ENCODE results near the gene TFCP2.
"Not testable (repeated sequence)": the region's sequence is repeated elsewhere in the genome, so short reads cannot be mapped to it uniquely, and the experiment has no call there.

The TFCP2 gene

GRCh38 chr12:51080136-51080535 is 92.8 kb downstream of the TFCP2 start:
- no peak for DNase-seq (ENCODE audit: low spot score)

DNA sequence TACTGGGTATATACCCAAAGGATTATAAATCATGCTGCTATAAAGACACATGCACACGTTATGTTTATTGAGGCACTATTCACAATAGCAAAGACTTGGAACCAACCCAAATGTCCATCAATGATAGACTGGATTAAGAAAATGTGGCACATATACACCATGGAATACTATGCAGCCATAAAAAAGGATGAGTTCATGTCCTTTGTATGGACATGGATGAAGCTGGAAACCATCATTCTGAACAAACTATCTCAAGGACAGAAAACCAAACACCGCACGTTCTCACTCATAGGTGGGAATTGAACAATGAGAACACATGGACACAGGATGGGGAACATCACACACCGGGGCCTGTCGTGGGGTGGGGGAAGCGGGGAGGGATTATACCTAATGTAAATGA is 94.1 kb downstream of the TFCP2 start:
- DNase-seq (ENCODE audit: low spot score) = not testable (repeated sequence)

GRCh38 chr12:51078346-51078745 is 94.6 kb downstream of the TFCP2 start:
- not testable (repeated sequence) for DNase-seq (ENCODE audit: low spot score)

DNA sequence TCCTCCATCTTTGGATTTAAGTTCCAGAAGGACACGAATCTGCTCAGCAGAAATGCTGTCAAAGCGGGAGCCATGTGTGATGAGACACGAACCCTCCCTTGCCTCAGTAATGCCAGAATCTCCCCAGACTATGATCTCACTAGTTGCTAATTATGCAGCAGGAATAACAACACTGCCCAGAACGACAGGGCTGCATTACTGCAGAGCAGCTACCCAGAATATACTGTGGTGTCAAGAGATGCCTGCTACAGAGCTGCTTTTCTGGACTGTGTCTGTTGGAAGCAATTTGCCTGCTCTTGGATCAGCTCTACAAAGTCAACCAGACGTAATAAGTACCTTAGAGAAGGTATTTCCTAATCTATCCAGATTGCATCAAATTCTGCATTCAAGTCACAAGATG is 95.0 kb downstream of the TFCP2 start:
- DNase-seq (ENCODE audit: low spot score) = no peak

- DNase-seq (ENCODE audit: low spot score) = no peak
Observed at GRCh38 chr12:51076236-51076930, 96.6 kb downstream of the TFCP2 start.

DNA sequence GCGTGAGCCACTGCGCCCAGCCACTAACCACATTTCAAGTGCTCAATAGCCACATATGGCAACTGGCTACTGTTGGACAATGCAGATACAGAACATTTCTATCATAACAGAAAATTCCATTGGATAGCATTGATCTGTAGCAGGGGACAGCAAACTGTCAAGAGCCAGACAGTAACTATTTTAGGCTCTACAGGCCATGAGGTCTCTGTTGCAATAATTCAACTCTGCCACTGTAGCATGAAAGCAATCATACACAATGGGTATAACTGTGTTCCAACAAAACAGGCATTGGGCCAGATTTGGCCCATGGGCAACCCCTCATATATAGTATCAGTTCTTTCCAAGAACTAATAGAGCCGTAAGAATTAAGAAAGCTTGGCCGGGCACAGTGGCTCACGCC is 97.5 kb downstream of the TFCP2 start:
- DNase-seq (ENCODE audit: low spot score) = no peak

- DNase-seq (ENCODE audit: low spot score) = no peak
Observed at GRCh38 chr12:51071663-51072062, 101.3 kb downstream of the TFCP2 start.

DNA sequence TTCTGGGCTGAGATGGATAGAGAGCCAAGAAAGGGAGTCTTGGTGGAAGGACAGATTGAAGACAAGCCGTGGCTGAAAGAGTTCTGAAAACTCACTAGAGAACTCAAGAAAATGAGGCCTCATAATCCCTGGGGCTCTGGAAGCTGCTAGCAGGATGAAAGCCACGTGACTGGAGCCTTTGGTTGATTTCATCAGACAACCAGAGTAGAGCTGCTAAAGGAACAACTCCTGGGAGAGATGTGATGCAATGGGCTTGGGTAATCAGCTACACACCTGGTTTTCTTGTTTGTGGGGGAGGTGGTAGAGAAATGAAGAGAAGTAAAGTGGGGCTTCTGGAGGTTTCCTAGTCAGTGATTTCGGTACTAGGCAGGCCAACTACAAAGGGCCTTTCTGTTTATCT is 102.9 kb downstream of the TFCP2 start:
- DNase-seq (ENCODE audit: low spot score) = no peak

DNA sequence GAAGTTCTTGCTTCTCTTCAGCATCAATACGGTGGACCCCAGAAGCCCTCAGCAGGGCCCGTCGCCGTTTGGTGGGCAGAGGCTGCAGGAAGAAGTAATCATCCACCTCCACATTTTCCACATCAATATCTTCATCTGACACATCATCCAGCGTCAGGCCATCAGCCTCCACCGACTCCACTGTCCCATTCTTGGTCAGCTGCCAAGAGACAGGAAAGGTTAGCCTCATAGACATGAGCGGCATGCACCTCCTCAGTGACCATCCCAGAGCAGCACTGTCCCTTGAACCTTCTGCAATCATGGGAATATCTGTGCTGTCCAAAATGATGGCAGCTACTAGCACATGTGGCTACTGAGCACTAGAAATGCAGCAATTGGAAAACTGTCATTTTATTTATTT is 105.2 kb downstream of the TFCP2 start:
- DNase-seq (ENCODE audit: low spot score) = no peak

DNA sequence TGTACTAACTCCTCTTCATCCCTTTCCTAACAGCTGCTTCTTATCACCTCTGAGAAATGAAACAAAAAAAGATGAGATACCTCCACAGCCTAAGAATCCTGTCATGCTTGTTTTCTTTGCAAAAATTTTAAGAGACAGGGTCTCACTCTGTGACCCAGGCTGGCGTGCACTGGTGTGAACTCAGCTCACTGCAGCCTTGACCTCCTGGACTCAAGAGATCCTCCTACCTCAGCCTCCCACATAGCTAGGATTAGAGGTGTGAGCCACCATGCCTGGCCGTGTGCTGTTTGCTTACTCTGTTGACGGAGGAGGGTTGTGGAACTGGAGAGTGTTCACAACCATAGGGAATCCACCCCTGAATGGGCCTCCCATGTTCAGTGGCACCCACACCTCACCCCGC is 105.7 kb downstream of the TFCP2 start:
- DNase-seq (ENCODE audit: low spot score) = no peak

DNA sequence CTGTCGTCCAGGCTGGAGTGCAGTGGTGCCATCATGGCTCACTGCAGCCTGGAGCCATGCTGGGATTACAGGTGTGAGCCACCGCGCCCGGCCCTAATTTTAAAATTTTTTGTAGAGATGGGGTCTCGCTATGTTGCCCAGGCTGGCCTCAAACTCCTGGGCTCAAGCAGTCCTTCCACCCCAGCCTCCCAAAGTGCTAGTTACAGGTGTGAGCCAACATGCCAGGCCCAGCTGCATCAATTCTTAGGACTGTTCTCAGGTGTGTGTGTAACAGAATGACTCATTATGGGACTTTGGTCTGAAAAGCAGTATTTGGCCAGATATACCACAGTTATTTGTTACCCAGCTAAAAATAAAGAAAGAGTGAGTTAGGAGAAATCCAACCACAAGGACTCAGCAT is 107.4 kb downstream of the TFCP2 start:
- DNase-seq (ENCODE audit: low spot score) = no peak

- DNase-seq (ENCODE audit: low spot score) = no peak
Observed at GRCh38 chr12:51062631-51063397, 110.1 kb downstream of the TFCP2 start.

- no peak for DNase-seq (ENCODE audit: low spot score)
Observed at GRCh38 chr12:51059086-51059485, 113.8 kb downstream of the TFCP2 start.

- DNase-seq (ENCODE audit: low spot score) = no peak
Observed at GRCh38 chr12:51056242-51056641, 116.7 kb downstream of the TFCP2 start.

DNA sequence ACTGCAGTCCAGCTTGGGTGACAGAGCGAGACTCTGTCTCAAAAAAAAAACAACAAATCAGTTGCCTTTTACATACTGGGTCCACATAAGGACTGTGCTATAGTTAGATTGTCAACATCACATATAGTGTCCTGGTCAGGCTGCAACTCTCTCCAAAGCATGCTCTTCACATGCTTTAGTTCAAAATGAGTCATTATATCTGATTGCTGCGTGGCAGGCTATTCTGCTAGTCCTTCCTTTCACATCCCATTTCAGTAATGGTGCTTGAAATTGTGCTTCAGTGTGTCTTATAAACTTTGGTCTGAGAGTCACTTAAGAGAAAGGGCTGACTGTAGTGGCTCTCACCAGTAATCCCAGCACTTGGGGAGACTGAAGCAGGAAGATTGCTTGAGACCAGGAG is 117.9 kb downstream of the TFCP2 start:
- DNase-seq (ENCODE audit: low spot score) = no peak

- DNase-seq (ENCODE audit: low spot score) = no peak
Observed at GRCh38 chr12:51051787-51052186, 121.1 kb downstream of the TFCP2 start.

DNA sequence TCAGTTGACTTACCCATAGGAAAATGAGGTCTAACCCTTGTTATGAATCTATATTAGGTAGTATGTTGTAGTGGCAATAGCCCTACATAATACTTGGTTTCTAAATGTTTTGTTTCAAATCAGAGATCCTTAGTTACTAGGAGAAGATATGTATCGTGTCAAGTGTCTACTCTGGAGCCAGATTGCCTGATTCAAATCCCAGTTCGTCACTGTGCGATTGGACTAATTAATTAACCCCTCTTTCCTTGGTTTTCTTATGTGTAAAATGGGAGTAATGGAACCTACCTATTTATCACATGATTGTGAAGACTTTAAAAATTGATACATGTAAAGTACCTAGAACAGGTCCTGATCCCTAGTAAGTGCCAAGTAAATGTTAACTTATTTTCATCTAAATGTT is 123.4 kb downstream of the TFCP2 start:
- DNase-seq (ENCODE audit: low spot score) = no peak

DNA sequence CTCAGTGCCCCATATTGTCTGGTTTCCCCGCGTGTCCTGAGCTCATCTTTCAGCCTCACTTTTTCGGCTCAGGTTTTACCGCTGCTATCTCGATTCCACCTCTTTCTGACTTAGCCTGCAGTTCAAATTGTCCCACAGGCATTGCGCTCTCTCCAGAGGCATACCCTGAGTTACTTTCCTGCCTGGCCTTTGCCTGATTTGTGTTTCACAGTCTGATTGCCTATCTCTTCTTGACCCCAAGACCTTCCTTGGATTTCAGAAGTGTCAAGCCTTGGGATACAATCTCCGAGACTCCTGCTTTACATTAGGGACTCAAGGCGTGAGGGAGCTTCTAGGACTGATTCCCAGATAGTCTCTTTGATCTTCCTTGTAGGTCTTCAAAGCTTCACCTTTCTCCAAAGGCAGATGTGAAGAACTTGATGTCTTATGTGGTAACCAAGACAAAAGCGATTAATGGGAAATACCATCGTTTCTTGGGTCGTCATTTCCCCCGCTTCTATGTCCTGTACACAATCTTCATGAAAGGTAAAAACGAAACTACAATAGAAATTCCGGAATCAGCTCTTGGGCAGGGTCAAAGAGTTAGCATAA is 124.2 kb downstream of the TFCP2 start:
- DNase-seq (ENCODE audit: low spot score) = peak; percentile 17

DNA sequence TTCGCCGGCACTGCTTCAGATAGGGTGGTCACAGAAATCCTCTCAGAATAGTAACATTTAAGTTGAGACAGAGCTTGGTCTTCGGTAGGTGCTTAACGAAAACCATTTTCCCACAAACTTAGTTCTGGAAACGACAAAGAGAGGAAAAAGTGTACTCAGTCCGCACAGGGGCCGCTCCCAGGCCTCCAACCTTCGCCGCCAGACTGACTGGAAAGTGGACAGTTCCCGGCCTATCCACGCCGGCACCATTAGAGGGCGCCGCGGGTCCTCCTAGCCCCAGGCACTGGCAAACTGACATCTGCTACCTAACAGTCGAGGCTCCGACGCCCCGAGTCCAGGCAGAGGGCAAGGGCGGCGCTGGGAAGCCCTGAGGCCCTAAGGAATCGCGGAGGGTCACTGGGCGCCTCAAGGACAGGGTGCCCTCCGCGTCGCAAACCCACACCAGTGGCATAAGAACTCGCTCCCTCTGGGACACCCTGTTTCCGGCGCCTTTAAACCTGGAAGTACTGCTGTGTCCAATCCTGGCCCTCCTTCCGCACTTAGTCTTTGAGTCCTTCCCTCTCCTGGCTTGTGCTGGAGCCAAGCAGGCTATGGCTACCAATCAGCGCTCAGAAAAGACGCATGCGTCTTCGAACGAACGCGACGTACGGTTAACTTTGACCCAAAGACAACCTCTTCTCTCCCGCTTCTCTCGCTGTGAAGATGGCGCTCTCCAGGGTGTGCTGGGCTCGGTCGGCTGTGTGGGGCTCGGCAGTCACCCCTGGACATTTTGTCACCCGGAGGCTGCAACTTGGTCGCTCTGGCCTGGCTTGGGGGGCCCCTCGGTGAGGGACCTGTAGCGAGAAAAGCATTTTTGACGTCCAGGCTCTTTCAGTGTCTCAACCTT is 125.0 kb downstream of the TFCP2 start, which contains the start of gene LETMD1:
Gene LETMD1, plus strand, starts transcription at position 673 of the 886 bp plus-strand sequence. Its CDS starts 30 bp downstream, at position 703.
- peak; percentile 96 for DNase-seq (ENCODE audit: low spot score)

Measured in hematopoietic multipotent progenitor cell treated with erythropoietin and hydrocortisone succinate and interleukin-3 and kit ligand, for 15 days (in vitro differentiated cells).